ENCODE data around the gene UBFD1. TPM values are rescaled to one million over a fixed set of nuclear protein-coding genes. Genes with fewer than 3 reads are reported as not detected.

UBFD1 gene
- total and polyA plus RNA-seq, 7 donors: 44.8 to 147 (median 115) TPM

- Histone ChIP-seq H3K4me1 (no peaks in the 10 kb centered on the region), H3K9me3 (no peaks in the 10 kb centered on the region), H3K4me3 (no peak overlapping the region), H3K27ac (no peak overlapping the region), H3K36me3 (ENCODE audit: insufficient read depth in 1 of 2, low read depth in 1 of 2) (peaks cover 14 to 97% of the 10 kb centered on the region in 2 donors), H3K27me3 (ENCODE audit: insufficient read depth in 3 of 3, low read length in 2 of 3) (no peaks in the 10 kb centered on the region)
- TF ChIP-seq, protein P1, sequence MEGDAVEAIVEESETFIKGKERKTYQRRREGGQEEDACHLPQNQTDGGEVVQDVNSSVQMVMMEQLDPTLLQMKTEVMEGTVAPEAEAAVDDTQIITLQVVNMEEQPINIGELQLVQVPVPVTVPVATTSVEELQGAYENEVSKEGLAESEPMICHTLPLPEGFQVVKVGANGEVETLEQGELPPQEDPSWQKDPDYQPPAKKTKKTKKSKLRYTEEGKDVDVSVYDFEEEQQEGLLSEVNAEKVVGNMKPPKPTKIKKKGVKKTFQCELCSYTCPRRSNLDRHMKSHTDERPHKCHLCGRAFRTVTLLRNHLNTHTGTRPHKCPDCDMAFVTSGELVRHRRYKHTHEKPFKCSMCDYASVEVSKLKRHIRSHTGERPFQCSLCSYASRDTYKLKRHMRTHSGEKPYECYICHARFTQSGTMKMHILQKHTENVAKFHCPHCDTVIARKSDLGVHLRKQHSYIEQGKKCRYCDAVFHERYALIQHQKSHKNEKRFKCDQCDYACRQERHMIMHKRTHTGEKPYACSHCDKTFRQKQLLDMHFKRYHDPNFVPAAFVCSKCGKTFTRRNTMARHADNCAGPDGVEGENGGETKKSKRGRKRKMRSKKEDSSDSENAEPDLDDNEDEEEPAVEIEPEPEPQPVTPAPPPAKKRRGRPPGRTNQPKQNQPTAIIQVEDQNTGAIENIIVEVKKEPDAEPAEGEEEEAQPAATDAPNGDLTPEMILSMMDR (IDR thresholded peaks at IDR 0.05): no peak
- no peak for ATAC-seq
- intact Hi-C loops (cut with DNase I): no loop called here
- DNase-seq: no peak
- 90 to 95% (median 94%) methylated on average over 5 of the region's 5 CpGs for whole genome bisulfite sequencing, 3 donors
Measured at GRCh38 chr16:23530062-23530461, 27.5 kb upstream of the UBFD1 start.

- intact Hi-C loops (cut with DNase I): no loop called here
- 94 to 100% (median 100%) methylated on average over 1 of the region's 1 CpG for WGBS, 3 donors
- no peaks in the 10 kb centered on the region for H3K27me3 ChIP-seq (ENCODE audit: insufficient read depth in 3 of 3, low read length in 2 of 3)
- H3K4me1 ChIP-seq: no peaks in the 10 kb centered on the region
- no peak overlapping the region for H3K27ac ChIP-seq
- no peak for ATAC-seq
- no peaks in the 10 kb centered on the region for H3K9me3 ChIP-seq
- peaks cover 14 to 89% of the 10 kb centered on the region in 2 donors for H3K36me3 ChIP-seq (ENCODE audit: insufficient read depth in 1 of 2, low read depth in 1 of 2)
- DNase-seq: no peak
- TF ChIP-seq, protein P1 (IDR thresholded peaks at IDR 0.05): no peak
- no peak overlapping the region for H3K4me3 ChIP-seq
Measured at GRCh38 chr16:23532448-23532847, 25.1 kb upstream of the UBFD1 start.

GRCh38 chr16:23534868-23535860, 22.4 kb upstream of the UBFD1 start:
- Histone ChIP-seq H3K4me1 (no peaks in the 10 kb centered on the region), H3K4me3 (no peak overlapping the region), H3K27me3 (ENCODE audit: insufficient read depth in 3 of 3, low read length in 2 of 3) (no peaks in the 10 kb centered on the region), H3K27ac (no peak overlapping the region), H3K9me3 (no peaks in the 10 kb centered on the region), H3K36me3 (ENCODE audit: insufficient read depth in 1 of 2, low read depth in 1 of 2) (peaks cover 7 to 87% of the 10 kb centered on the region in 2 donors)
- intact Hi-C loops (cut with DNase I): no loop called here
- peak in 3 of 4 donors; percentile 36 to 52 (median 40) for ATAC-seq
- TF ChIP-seq, protein P1 (IDR thresholded peaks at IDR 0.05): no peak
- 55 to 64% (median 58%) methylated on average over 19 of the region's 19 CpGs for WGBS, 3 donors
- peak in 1 of 2 donors; percentile 53 for DNase-seq

GRCh38 chr16:23535901-23536300, 21.6 kb upstream of the UBFD1 start:
- DNase-seq (no peak), ATAC-seq (peak in 1 of 4 donors; percentile 18)
- Histone ChIP-seq H3K9me3 (no peaks in the 10 kb centered on the region), H3K27ac (no peak overlapping the region), H3K36me3 (ENCODE audit: insufficient read depth in 1 of 2, low read depth in 1 of 2) (peaks cover 7 to 88% of the 10 kb centered on the region in 2 donors), H3K27me3 (ENCODE audit: insufficient read depth in 3 of 3, low read length in 2 of 3) (no peaks in the 10 kb centered on the region), H3K4me1 (no peaks in the 10 kb centered on the region), H3K4me3 (no peak overlapping the region)
- 83 to 92% (median 85%) methylated on average over 2 of the region's 2 CpGs for WGBS, 3 donors
- intact Hi-C loops (cut with DNase I): no loop called here
- TF ChIP-seq, protein P1 (IDR thresholded peaks at IDR 0.05): no peak

Measured in psoas muscle (tissue), 8 donors.